ENCODE measurements around the gene P4HA3.

DNA sequence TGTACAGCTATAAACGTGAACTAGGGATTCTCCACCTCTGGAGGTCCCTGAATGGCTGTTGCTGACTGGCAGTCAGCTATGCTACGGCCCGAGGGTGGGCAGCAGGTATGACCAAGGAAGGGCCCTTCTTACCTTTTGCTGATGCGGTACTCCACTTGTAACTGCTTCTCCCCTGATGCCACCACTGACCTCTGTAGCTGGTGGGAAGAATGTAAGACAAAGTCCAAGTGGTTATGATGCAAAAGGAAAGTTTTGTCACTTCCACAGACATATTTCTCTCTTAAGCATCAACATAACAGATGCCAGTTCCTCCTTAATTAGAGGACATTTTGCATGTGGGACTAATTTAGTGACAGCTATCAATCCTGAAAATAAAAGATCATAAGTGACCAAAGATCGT is 32.2 kb downstream of the P4HA3 start:
- TF ChIP-seq, protein P1, sequence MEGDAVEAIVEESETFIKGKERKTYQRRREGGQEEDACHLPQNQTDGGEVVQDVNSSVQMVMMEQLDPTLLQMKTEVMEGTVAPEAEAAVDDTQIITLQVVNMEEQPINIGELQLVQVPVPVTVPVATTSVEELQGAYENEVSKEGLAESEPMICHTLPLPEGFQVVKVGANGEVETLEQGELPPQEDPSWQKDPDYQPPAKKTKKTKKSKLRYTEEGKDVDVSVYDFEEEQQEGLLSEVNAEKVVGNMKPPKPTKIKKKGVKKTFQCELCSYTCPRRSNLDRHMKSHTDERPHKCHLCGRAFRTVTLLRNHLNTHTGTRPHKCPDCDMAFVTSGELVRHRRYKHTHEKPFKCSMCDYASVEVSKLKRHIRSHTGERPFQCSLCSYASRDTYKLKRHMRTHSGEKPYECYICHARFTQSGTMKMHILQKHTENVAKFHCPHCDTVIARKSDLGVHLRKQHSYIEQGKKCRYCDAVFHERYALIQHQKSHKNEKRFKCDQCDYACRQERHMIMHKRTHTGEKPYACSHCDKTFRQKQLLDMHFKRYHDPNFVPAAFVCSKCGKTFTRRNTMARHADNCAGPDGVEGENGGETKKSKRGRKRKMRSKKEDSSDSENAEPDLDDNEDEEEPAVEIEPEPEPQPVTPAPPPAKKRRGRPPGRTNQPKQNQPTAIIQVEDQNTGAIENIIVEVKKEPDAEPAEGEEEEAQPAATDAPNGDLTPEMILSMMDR (IDR thresholded peaks at IDR 0.05; ENCODE audit: insufficient read depth, low read length, poor library complexity, severe bottlenecking), result no peak
- no peak for TF ChIP-seq EZH2phosphoT487 (conservative IDR thresholded peaks at IDR 0.05; ENCODE audit: low read length)
